AG04449 (cell line): ENCODE measurements around the gene CACNB2.

Source experiments
- CTCF ChIA-PET: fragments of 350-600 bp; formaldehyde crosslinking; extraction: SDS; loops from one replicate; lab custom pipeline; 2021; ENCODE audit warnings: antibody characterized with exemption; lab: Yijun Ruan, JAX
- POLR2A ChIA-PET: fragments of 400-600, 350-600 bp; formaldehyde crosslinking; extraction: SDS; loops from one replicate; lab custom pipeline; 2020; ENCODE audit warnings: antibody characterized with exemption, inconsistent platforms; lab: Yijun Ruan, JAX
- DNase-seq: peaks from one replicate; pipeline ENCODE4 v3.0.0-alpha.2; 2010; ENCODE audit warnings: low read depth, low spot score
- H3K4me3 ChIP-seq: 2 replicates; pipeline ENCODE4 v1.5.1; 2011; ENCODE audit warnings: low read depth, mild to moderate bottlenecking, control low read depth, low read length
- CTCF ChIP-seq: IDR thresholded peaks from one replicate; pipeline ENCODE4 v1.5.1; 2011; ENCODE audit warnings: mild to moderate bottlenecking, moderate library complexity, low read length, control low read depth, inconsistent platforms; ENCODE audit not compliant: insufficient read depth; ENCODE audit errors: missing control alignments

Gene CACNB2

DNA sequence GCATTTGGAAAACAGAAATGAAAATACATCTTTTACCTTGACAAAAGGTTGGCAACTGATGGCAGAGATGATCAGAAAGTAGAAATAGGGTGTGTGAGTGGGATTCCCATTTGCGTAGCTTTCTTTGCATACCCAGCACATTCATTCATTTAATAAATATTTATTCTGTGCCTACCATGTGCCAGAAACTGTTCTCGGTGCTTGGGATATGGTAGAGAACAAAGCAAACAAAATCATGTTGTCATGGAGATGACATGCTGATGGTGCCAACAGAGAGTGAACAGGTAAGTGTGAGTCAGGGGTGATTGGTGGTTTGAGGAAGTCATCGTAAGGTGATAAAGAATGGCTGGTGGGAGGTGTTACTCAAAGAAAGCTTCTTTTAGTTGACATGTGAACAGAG lies 45.4 kb downstream of the CACNB2 start:
- no peak overlapping the region for H3K4me3 ChIP-seq
- POLR2A ChIA-PET, result no interaction called here
- CTCF ChIA-PET, result interaction anchor here (0.9 kb wide), 1 partner anchor 9 kb away, joined by 3 read pairs; no protein-coding TSS in a partner anchor

DNA sequence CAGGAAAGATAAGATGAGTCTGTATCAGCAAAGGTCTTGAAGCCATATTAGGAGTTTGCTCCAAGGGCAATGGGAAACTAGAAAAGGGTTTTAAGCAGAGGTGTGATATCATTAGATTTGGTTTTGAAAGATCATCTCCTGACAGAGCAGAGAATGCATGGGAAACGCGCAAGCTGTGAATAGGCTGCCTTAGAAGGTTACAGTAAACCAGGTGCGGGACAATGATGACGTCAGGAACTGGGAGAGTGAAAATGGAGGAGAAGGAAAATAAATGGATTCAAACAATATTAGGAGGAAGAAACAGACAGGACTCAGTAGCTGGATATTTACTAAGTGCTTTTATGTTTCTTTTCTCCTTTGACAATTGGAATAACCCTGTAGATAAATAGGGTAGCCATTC lies 50.6 kb downstream of the CACNB2 start:
- H3K4me3 ChIP-seq, result no peak overlapping the region
- no peak for DNase-seq
- TF ChIP-seq CTCF, result no peak
- ChIA-PET CTCF (no interaction called here), POLR2A (no interaction called here)

More for the DNA sequence above, 45.4 kb downstream of the CACNB2 start:
- TF ChIP-seq CTCF, result no peak
- DNase-seq, result no peak

DNA sequence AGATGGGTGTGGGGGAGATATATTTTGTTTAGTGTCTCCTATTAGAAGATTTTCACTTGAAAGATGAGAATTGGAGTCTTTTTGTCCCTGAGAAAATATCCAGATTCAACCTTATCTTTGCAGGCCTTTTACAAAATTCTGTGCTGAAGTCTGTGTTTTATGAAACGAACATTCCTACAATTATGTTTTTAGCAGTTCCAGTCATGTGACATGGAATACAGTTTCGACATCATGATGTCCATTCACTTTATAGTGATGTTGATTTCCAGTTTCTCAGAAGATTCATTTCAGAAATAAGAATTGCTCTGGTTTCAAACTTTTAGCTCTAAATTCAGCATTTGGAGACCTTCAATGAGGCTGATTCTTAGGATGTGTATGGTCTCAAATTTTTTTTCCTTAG lies 54.4 kb downstream of the CACNB2 start:
- TF ChIP-seq CTCF, result no peak
- DNase-seq, result no peak
- no peak overlapping the region for H3K4me3 ChIP-seq
- ChIA-PET POLR2A (no interaction called here), CTCF (interaction anchor here (1.2 kb wide), 1 partner anchor 9 kb away, joined by 3 read pairs; no protein-coding TSS in a partner anchor)

DNA sequence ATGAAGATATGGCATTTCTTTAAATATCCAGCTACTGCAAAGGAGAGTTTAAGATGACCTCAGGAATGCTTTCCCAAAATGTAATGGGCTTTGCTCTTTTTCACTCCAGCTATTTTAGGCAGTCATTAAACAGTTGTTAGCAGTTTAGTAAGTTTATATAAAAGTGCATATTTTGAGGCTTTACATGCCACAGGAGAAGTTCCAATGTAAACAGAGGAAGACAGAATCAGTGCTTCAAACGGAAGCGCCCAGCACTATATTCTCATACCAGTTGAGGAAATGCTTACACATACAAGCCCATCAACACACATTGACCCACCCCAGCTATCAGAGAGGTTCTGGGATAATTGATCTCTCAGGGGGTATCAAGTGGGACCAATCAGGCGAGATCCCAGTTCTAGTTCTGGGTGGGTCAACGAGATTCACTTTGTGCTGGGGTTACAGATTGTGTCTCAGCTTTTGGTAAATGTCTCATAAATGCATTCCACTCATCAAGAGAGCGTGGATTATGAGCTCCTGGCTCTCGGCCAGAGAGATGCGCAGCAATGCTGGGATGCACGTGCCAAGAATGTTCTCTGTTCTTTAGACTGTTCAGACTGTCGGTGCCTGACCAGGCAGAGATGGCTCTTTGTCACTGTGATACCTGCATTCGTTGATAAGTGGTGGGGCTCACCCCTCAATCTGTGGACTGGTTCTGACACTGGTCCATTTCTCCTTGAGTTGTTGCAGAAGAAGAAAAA lies 55.0 kb downstream of the CACNB2 start:
- DNase-seq, result peak; percentile 3
- H3K4me3 ChIP-seq, result no peak overlapping the region
- no peak for TF ChIP-seq CTCF
- ChIA-PET CTCF (interaction anchor here (1.0 to 1.2 kb wide), 2 partner anchors 10 to 18 kb away, joined by 3 to 4 read pairs; no protein-coding TSS in a partner anchor), POLR2A (no interaction called here)

GRCh38 chr10:18196806-18197550 lies 56.8 kb downstream of the CACNB2 start:
- ChIA-PET CTCF (interaction anchor here (1.5 to 1.9 kb wide), 2 partner anchors 17 to 20 kb away, joined by 5 to 6 read pairs; no protein-coding TSS in a partner anchor), POLR2A (no interaction called here)
- no peak for TF ChIP-seq CTCF
- H3K4me3 ChIP-seq, result no peak overlapping the region
- DNase-seq, result no peak

DNA sequence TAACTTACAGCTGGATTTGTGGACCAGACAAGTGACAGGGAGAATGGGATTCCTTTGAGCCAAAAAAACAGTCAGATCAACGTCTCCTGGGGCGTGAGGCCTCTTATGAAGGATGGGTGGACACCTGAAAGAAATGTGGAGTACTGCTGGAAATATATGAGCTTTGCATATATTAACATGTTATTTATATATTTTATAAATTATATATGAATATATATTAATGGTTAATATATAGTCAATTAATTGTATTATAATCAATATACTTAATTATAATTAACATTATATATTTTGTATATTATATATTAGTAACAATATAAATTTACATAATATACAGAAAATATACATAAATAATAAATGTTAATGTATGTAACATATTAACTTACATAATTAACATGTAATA lies 57.5 kb downstream of the CACNB2 start:
- CTCF ChIA-PET, result interaction anchor here (1.5 to 1.9 kb wide), 2 partner anchors 16 to 19 kb away, joined by 5 to 6 read pairs; no protein-coding TSS in a partner anchor

More for the DNA sequence above, 57.5 kb downstream of the CACNB2 start:
- no peak for TF ChIP-seq CTCF
- no peak overlapping the region for H3K4me3 ChIP-seq
- POLR2A ChIA-PET, result no interaction called here
- no peak for DNase-seq
